ENCODE results near the gene AUNIP.

DNA sequence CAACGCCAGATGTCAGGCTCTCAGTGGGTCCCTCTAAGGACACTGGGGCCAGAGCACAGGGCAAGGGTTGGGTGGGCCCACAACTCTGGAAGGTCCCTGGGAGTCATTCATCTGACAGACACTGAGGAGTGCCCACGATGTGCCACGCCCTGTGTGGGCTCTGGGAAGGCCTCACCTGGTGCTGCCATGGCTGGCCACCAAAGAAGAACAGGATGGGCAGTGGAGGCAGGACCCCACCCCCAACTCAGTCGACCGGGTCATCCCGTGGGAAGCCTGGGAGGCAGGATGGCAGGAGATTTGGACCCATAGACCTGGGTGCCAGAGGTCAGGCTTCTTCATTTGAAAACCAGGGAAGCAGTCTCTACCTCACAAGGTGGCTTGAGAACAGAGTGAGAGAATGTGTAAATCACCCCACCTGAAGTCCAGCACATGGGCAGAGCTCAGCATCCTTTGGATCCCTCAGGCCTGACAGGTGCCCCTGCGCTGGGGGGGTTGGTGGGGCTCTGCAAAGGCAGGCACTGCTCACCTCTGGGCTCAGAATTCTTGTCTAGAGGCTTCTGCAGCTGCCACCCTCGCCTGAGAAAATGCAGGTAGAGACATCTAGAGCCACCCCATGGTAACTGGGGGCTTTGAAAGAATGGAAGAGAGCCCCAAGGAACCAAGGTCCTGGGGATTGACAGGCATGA lies 60.4 kb downstream of the AUNIP start:
- TF ChIP-seq CTCF (IDR thresholded peaks at IDR 0.05; ENCODE audit: borderline replicate concordance, extremely low read depth, low read length, poor library complexity, severe bottlenecking), result no peak
- no peak for TF ChIP-seq EZH2 (IDR thresholded peaks at IDR 0.05; ENCODE audit: borderline replicate concordance, low read depth, low read length, severe bottlenecking)
